B cell (primary cell): ENCODE data around the gene NUP35. TPM values are rescaled to one million over a fixed set of nuclear protein-coding genes. Genes with fewer than 3 reads are reported as not detected.

Source experiments
- ATAC-seq: fragments of 200-7000 bp; cut with Tn5 transposase; one replicate; pipeline ENCODE4 v1.10.0; 2021; ENCODE audit warnings: low read depth, mild to moderate bottlenecking, moderate number of reproducible peaks, moderate library complexity
- CTCF ChIA-PET: fragments of 350-600 bp; sonication (Branson Sonifier 250); formaldehyde crosslinking; loops from one replicate; lab custom pipeline; 2021; ENCODE audit warnings: antibody characterized with exemption, inconsistent platforms; lab: Charles Lee
- POLR2A ChIA-PET: fragments of 350-600 bp; sonication (Branson Sonifier 250); formaldehyde crosslinking; loops from one replicate; lab custom pipeline; 2021; ENCODE audit warnings: antibody characterized with exemption; lab: Charles Lee
- DNase-seq: peaks from one replicate; pipeline ENCODE4 v3.0.0; 2013
- H2AFZ ChIP-seq: 2 replicates; pipeline ENCODE4 v1.6.1; 2012; ENCODE audit warnings: mild to moderate bottlenecking, low read depth, low read length; ENCODE audit not compliant: insufficient read depth, poor library complexity, severe bottlenecking
- H3K27ac ChIP-seq, 2 donors: 1 replicate in 1 of 2; 2 replicates in 1 of 2; pipeline ENCODE4 v1.5.1; 2012 to 2013; ENCODE audit warnings: low read length in 2 of 2, mild to moderate bottlenecking in 2 of 2, moderate library complexity in 1 of 2
- H3K27me3 ChIP-seq, 4 experiments: fragments of 200-600 bp in 1 of 4; sonication (generic) in 1 of 4; replicated peaks in 1 of 4; 1 replicate in 2 of 4; 2 replicates in 2 of 4; pipeline versions ENCODE4 v1.6.1 to v1.7.0; 2013 to 2016; ENCODE audit warnings: low read length in 3 of 4, mild to moderate bottlenecking in 2 of 4, mixed read lengths in 1 of 4, moderate library complexity in 1 of 4; ENCODE audit not compliant: insufficient read depth in 4 of 4, control insufficient read depth in 3 of 4; ENCODE audit errors: control extremely low read depth in 1 of 4
- H3K36me3 ChIP-seq, 2 experiments: replicated peaks in 1 of 2; 1 replicate in 1 of 2; 2 replicates in 1 of 2; pipeline versions ENCODE4 v1.6.1 to v1.7.1; 2013; ENCODE audit warnings: low read length in 1 of 2; ENCODE audit not compliant: insufficient read depth in 2 of 2, control insufficient read depth in 1 of 2; ENCODE audit errors: control extremely low read depth in 1 of 2, extremely low read depth in 1 of 2
- H3K4me1 ChIP-seq, 2 donors: fragments of 200-600 bp in 1 of 2; sonication (generic) in 1 of 2; 1 replicate in 1 of 2; 2 replicates in 1 of 2; pipeline versions ENCODE4 v1.5.1 to v1.6.1; 2013 to 2017; ENCODE audit warnings: low read length in 2 of 2; ENCODE audit not compliant: control insufficient read depth in 2 of 2, insufficient read depth in 2 of 2
- H3K4me2 ChIP-seq: replicated peaks from 2 replicates; pipeline ENCODE3; 2012; ENCODE audit warnings: mild to moderate bottlenecking, low read depth, low read length; ENCODE audit not compliant: poor library complexity, severe bottlenecking
- H3K4me3 ChIP-seq, 5 experiments: fragments of 200-600 bp in 1 of 5; sonication (generic) in 1 of 5; 1 replicate in 3 of 5; 2 replicates in 2 of 5; pipeline versions ENCODE4 v1.5.1 to v1.7.0; 2011 to 2016; ENCODE audit warnings: low read length in 4 of 5, mild to moderate bottlenecking in 4 of 5, low read depth in 2 of 5, control low read depth in 1 of 5, moderate library complexity in 1 of 5; ENCODE audit not compliant: insufficient read depth in 1 of 5; ENCODE audit errors: control extremely low read depth in 1 of 5, extremely low read depth in 1 of 5
- H3K79me2 ChIP-seq: fragments of 200-600 bp; sonication (generic); one replicate; pipeline ENCODE4 v1.6.0; 2016; ENCODE audit warnings: low read length; ENCODE audit not compliant: control insufficient read depth, insufficient read depth
- H3K9ac ChIP-seq: fragments of 200-600 bp; sonication (generic); 2 replicates; pipeline ENCODE4 v1.6.1; 2017; ENCODE audit warnings: mild to moderate bottlenecking, low read length, moderate library complexity
- H3K9me3 ChIP-seq, 3 donors: one replicate each; pipeline versions ENCODE4 v1.6.1 to v1.7.1; 2013; ENCODE audit warnings: low read length in 2 of 3; ENCODE audit not compliant: control insufficient read depth in 2 of 3, insufficient read depth in 1 of 3; ENCODE audit errors: control extremely low read depth in 1 of 3
- H4K20me1 ChIP-seq: 2 replicates; pipeline ENCODE4 v1.6.0; 2012; ENCODE audit warnings: mild to moderate bottlenecking, low read length; ENCODE audit not compliant: insufficient read depth, control insufficient read depth, poor library complexity, severe bottlenecking
- H3K27ac Mint-ChIP-seq: one replicate; pipeline ENCODE4 v1.8.0; 2021; ENCODE audit warnings: mixed read lengths
- H3K27me3 Mint-ChIP-seq: one replicate; pipeline ENCODE4 v1.8.0; 2021; ENCODE audit warnings: mixed read lengths
- H3K4me1 Mint-ChIP-seq: one replicate; pipeline ENCODE4 v1.8.0; 2021; ENCODE audit warnings: mixed read lengths
- H3K4me3 Mint-ChIP-seq: one replicate; pipeline ENCODE4 v1.8.0; 2021; ENCODE audit warnings: mixed read lengths
- H3K9me3 Mint-ChIP-seq: one replicate; pipeline ENCODE4 v1.8.0; 2022; ENCODE audit warnings: mixed read lengths; ENCODE audit not compliant: insufficient read depth
- EZH2 ChIP-seq: IDR thresholded peaks from 2 replicates; pipeline ENCODE4 v1.6.1; 2012; ENCODE audit warnings: borderline replicate concordance, low read depth, mild to moderate bottlenecking, moderate library complexity, low read length; ENCODE audit not compliant: insufficient read depth, poor library complexity, severe bottlenecking
- WGBS: methylation state at CpG from one replicate; pipeline ENCODE4 v1.1.5; 2013; ENCODE audit warnings: missing lambda C conversion rate; ENCODE audit not compliant: insufficient coverage; 5-methylcytosine and 5-hydroxymethylcytosine counted together
- intact Hi-C: fragments of 100-400 bp; cut with micrococcal nuclease; formaldehyde crosslinking; loops from one replicate; pipeline ENCODE4 v1.10.0; 2022
- polyA plus RNA-seq: library from polyadenylated mRNA; depleted of rRNA; stranded (reverse); fragments of >200 nt; gene quantifications from 2 replicates; pipeline ENCODE4 v1.2.3, GENCODE V29; 2012
- total RNA-seq, 2 donors: library from RNA; stranded (reverse); fragments of 120-200 nt in 1 of 2; gene quantifications; 1 replicate in 1 of 2; 2 replicates in 1 of 2; pipeline versions ENCODE4 v1.2.3 to v1.2.4, GENCODE V29; 2013 to 2022
- TF ChIP-seq, protein P1 (sequence below): fragments of 200-600 bp; IDR thresholded peaks from one replicate; pipeline ENCODE4 v1.8.0; 2022; ENCODE audit warnings: antibody characterized with exemption, mild to moderate bottlenecking

NUP35 gene
- total and polyA plus RNA-seq, 2 donors (not counting 1 experiment from before 2014, with no cell fraction given) = 8.3 to 26.0 TPM

DNA sequence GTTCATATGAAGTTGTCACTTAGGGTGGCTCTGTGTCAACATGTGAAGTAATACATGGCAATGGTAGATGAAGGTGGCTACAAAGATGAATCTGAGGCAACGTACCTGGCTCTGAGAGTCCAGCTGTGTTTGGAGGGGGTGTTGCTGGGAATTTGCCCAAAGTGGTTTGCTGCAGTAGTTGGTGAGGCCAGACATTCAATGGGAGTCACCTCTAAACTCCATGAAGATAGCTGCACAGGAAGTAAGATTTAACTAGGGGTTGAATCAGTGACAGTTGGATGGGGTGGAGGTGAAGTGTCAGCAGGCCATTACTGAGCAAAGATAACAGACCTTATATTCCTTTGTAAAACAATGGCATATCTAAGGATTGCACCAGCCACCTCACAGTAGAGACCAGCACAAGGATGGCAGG, 71.8 kb downstream of the NUP35 start:
- no peak overlapping the region for H3K4me3 Mint-ChIP-seq

DNA sequence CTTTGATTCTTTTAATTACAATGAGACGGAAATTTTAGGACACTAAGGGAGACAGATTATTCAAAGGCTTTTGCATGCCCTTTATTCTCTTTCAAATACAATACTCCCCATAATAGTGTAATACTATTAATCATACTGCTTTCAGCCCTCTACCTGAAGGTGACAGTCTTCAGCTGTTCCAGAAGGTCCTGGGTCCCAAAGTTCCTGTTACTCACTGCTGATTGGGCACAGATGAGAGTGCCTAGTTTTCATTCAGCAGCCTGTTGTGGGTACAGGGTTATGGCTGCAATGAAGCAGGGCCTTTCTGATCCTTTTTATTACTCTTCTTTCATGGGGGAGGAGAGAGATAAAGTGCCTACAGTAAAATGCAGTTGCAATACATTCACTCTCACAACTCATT, 80.2 kb downstream of the NUP35 start:
- Histone ChIP-seq H3K27me3 (no peaks in the 10 kb centered on the region), H3K79me2 (no peaks in the 10 kb centered on the region), H3K9me3 (no peaks in the 10 kb centered on the region), H3K4me2 (no peak overlapping the region), H3K27ac (no peak overlapping the region), H2AFZ (no peak overlapping the region), H3K4me3 (no peak overlapping the region), H3K36me3 (no peaks in the 10 kb centered on the region), H3K4me1 (no peaks in the 10 kb centered on the region), H4K20me1 (no peaks in the 10 kb centered on the region), H3K9ac (no peak overlapping the region)
- DNase-seq (no peak), ATAC-seq (no peak)
- H3K4me3 Mint-ChIP-seq = no peak overlapping the region
- H3K4me1 Mint-ChIP-seq = no peaks in the 10 kb centered on the region
- ChIA-PET CTCF (no interaction called here), POLR2A (no interaction called here)
- no peak overlapping the region for H3K27ac Mint-ChIP-seq
- no CpG with 5 or more reads among the region's 1 CpG for WGBS
- no peaks in the 10 kb centered on the region for H3K27me3 Mint-ChIP-seq
- no peaks in the 10 kb centered on the region for H3K9me3 Mint-ChIP-seq
- intact Hi-C loops = no loop called here
- TF ChIP-seq EZH2 = no peak
- TF ChIP-seq, protein P1, sequence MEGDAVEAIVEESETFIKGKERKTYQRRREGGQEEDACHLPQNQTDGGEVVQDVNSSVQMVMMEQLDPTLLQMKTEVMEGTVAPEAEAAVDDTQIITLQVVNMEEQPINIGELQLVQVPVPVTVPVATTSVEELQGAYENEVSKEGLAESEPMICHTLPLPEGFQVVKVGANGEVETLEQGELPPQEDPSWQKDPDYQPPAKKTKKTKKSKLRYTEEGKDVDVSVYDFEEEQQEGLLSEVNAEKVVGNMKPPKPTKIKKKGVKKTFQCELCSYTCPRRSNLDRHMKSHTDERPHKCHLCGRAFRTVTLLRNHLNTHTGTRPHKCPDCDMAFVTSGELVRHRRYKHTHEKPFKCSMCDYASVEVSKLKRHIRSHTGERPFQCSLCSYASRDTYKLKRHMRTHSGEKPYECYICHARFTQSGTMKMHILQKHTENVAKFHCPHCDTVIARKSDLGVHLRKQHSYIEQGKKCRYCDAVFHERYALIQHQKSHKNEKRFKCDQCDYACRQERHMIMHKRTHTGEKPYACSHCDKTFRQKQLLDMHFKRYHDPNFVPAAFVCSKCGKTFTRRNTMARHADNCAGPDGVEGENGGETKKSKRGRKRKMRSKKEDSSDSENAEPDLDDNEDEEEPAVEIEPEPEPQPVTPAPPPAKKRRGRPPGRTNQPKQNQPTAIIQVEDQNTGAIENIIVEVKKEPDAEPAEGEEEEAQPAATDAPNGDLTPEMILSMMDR = no peak

More for the DNA sequence above, 71.8 kb downstream of the NUP35 start:
- no peaks in the 10 kb centered on the region for H3K9me3 Mint-ChIP-seq
- H3K27me3 Mint-ChIP-seq = no peaks in the 10 kb centered on the region
- intact Hi-C loops = no loop called here
- H3K4me1 Mint-ChIP-seq = no peaks in the 10 kb centered on the region
- ChIA-PET CTCF (no interaction called here), POLR2A (no interaction called here)
- Histone ChIP-seq H3K27ac (no peak overlapping the region), H3K4me2 (no peak overlapping the region), H3K4me3 (no peak overlapping the region), H3K9me3 (no peaks in the 10 kb centered on the region), H3K27me3 (no peaks in the 10 kb centered on the region), H3K79me2 (no peaks in the 10 kb centered on the region), H4K20me1 (no peaks in the 10 kb centered on the region), H3K36me3 (peaks cover 2 to 7% of the 10 kb centered on the region in 2 experiments), H3K9ac (no peak overlapping the region), H3K4me1 (no peaks in the 10 kb centered on the region), H2AFZ (no peak overlapping the region)
- TF ChIP-seq, protein P1 = no peak
- no peak for TF ChIP-seq EZH2
- ATAC-seq (no peak), DNase-seq (no peak)
- no peak overlapping the region for H3K27ac Mint-ChIP-seq
- 100% methylated on average over 1 of the region's 1 CpG for WGBS
